ENCODE data around the gene YWHAG. TPM values are rescaled to one million over a fixed set of nuclear protein-coding genes. Genes with fewer than 3 reads are reported as not detected.
"Not testable (repeated sequence)": the region's sequence is repeated elsewhere in the genome, so short reads cannot be mapped to it uniquely, and the experiment has no call there.

Gene YWHAG
- total RNA-seq (2014; rRNA removed; shearing (Covaris generic)): 53.9 and 57.6 TPM in 2 replicates

DNA sequence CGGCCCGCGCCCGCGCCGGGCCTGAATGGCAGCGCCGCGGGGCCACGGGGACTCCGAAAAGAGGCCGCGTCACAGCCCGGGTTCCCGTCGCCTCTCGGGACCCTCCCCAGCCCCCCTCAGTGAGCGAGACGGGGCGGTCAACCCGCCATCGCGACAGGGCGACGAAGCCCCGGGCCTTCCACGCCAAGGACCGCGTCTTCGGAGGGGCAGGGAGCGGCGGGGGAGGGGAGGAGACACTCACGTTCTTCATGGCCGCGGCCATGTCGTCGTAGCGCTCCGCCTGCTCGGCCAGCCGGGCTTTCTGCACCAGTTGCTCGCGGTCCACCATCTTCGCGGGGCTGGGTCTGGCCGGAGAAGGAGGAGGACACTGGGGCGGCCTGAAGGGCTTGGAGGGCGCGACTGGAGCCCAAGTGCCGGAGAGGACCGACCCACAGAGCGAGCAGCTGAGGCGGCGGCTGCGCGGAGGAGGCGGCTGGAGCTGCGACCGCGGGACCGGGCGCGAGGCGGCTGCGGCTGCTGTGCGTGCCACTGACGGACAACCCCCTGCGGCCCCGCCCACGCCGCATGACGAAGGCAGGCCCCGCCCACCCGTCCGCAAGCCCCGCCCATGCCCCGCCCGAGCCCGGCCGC lies at the start of gene YWHAG:
Gene YWHAG (minus strand): TSS at position 511 of the 630 bp plus-strand sequence. CDS start 183 bp downstream, at position 328.
- DNase-seq (ENCODE audit: low read depth): peak; percentile 92

DNA sequence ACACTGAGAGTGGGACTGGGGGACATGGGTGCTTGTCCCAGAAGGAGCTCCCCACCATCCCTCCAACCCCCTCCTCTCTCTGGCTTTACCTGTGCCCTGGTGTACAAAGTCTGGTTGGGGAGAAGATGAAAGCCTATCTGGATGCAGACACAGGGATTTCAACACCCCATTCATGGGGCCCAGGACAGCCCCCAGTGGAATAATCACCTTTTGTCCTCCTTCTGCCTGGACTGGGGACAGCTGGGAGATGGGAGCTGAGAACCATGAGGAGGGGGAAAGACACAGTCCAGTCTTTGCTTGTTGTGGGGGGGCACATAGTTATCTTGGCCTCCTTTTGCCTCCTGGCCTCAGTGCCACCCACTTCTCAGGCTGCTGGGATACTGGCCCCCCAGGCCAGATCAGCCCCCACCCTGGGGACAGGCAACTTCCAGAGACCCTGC lies 49.4 kb upstream of the YWHAG start:
- DNase-seq (ENCODE audit: low read depth): no peak

DNA sequence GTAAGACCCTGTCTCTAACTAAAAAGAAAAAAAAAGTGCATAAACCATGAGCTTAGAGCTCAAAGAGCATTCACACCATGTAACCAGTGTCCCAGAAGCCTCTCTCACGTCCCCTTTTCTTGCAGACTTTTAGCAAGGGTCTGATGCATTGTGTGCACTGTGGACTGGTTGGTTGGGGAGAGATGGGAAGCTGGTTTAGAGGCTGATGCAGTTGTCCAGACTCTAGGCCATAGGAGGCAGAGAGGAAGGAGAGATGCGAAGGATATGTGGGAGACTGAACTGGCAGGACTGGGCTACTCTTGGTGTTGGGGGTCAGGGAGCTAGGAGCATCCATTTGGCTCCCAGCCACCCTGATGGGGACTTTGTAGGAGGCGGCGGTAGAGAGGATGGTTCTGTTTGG lies 48.9 kb upstream of the YWHAG start:
- no peak for DNase-seq (ENCODE audit: low read depth)

DNA sequence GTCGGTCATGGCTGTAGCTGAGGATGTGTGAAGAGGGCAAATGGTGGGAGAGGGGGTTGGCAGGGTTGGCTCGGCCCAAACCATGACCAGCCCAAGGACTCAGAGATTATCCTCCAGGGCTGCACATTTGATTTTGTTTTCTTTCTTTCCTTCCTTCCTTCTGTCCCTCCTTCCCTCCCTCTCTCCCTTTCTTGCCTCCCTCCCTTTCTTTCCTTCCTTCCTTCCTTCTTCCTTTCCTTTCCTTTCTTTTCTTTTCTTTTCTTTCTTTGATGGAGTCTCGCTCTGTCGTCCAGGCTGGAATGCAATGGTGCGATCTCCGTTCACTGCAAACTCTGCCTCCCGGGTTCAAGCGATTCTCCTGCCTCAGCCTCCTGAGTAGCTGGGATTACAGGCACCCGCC lies 46.9 kb upstream of the YWHAG start:
- DNase-seq (ENCODE audit: low read depth): no peak

DNA sequence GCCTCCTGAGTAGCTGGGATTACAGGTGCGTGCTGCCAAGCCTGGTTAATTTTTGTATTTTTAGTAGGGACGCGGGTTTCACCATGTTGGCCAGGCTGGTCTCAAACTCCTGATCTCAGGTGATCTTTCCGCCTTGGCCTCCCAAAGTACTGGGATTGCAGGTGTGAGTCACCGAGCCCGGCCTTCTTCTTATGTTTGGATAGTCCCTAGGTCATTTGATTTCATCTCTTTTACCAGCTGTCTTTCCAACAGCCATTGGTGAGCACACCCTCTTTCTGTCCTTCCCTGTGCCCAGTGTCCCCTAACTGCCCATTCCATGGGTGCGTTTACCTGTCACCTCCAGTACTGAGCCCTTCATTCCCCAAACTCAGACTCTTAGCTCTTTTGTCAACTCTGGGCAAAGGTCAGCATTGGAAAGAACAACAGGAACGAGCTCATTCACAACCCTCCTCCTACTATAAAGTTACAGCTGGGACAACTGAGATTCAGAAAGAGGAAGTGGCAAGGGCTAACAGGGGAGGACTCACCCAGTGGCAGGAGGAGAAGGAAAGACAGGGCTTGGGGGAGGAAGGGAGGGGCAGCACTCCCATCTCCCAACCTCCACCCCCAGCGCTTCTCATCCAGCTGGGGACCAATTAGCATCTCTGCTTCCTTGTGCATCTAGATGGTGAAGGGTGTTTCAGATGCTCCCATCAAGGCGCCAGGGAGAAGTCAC lies 45.1 kb upstream of the YWHAG start:
- DNase-seq (ENCODE audit: low read depth): no peak

DNA sequence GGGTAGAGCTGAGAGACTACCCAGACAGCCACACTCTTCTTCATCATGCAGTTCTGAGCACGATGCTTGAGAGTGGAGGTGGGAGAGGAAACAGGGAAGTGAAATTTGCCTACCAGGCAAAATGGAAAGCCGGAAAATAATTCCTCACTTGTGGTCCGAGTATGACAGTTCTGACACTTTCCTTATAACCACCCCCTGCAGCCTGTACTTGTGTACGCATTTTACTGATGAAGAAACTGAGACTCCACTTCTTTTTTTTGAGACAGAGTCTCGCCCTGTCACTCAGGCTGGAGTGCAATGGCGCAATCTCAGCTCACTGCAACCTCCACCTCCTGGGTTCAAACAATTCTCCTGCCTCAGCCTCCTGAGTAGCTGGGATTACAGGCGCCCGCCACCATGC lies 44.3 kb upstream of the YWHAG start:
- DNase-seq (ENCODE audit: low read depth): not testable (repeated sequence)

DNA sequence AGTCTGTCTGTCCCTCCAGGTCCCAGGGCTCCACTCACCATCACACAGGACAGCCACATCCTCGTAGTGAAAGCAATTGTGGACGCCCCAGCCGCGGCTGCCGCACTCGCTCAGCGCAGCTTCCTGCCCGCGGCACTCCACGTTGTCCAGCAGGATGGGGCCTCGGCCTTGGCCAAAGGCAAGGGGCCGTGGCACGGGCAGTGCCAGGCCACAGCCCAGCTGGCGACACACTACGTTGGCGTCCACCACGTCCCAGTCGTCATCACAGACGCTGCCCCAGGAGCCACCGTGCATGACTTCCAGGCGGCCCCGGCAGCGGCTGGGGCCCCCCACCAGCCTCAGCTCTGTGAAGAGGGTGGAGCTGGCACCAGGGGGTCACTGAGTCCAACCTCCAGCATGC lies 41.5 kb upstream of the YWHAG start:
- DNase-seq (ENCODE audit: low read depth): no peak

DNA sequence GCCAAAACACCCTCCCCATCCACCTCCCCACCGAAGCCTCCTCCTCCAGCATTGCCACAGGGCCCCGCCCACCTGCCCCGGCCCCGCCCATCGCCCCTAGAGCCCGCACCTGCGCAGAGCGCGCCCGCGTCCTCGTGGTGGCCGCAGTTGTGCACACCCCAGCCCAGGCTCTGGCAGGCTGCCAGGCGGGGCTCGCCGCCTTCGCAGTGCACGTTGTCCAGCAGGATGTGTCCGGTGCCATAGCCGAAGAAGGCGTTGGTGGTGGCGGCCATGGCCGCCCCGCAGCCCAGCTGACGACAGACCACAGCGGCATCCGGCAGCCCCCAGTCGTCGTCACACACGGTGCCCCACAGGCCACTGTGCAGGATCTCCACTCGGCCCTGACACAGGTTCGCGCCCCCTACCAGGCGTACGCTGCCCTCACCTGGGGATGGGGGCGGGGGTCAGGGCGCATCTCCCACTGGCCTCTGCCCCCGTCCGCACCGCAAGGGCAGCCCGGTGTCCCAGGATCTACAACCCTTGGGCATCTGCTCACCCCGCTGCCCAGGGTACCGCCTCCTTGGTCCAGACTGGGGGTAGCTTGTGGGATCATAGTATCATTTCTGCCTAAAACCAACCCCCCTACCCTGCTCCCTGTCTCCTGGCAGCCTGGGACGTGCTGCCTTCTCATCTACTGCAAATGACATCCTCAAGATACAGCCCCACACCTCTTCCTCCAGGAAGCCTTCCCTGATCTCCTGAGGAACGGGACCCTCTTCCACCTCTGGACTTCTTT lies 38.8 kb upstream of the YWHAG start:
- peak; percentile 81 for DNase-seq (ENCODE audit: low read depth)

DNA sequence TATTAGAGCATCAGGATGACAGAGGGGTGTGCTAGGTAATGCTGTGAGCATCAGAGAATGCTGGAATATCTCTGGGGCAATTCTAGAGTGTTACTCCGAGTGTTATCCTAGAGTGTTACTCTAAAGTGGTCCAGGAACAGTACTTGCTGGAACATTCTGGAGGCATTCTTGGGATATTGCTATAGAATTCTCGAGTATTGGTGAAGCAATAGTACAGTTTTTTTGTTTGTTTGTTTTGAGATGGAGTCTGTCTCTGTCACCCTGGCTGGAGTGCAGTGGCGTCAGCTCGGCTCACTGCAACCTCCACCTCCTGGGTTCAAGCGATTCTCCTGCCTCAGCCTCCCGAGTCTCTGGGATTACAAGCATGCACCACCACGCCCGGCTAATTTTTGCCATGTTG lies 38.1 kb upstream of the YWHAG start:
- no peak for DNase-seq (ENCODE audit: low read depth)

DNA sequence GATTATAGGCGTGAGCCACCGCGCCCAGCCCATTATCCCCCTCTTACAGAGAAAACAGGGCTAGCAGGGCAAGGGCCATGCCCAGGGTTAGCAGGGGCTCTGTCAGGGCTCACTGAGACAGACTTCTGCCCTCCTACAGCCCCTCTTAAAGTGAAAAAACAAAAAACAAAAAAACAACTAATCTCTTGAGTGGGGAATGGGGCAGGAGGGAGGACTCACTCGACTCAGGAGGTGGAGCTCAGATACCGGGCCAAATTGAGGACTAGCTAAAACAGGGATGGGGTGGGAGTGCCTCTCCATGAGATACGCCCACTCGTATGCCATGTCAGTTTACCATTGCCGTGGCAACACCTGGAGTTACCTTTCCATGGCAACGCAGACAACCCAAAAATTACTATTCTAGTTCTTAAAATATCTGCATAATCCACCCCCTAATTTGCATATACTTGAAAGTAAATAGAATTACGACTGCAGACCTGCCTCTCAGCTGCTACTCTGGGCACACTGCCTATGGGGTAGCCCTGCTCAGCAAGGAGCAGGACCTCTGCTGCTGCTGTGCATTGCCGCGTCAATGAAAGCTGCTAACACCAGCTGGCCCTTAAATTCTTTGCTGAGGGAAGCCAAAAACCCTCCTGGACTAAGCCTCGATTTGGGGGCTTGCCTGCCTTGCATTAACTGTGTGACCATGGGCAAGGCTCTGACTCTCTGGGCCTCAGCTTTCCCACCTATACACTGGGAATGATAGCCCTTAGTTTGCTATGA lies 37.4 kb upstream of the YWHAG start:
- no peak for DNase-seq (ENCODE audit: low read depth)

DNA sequence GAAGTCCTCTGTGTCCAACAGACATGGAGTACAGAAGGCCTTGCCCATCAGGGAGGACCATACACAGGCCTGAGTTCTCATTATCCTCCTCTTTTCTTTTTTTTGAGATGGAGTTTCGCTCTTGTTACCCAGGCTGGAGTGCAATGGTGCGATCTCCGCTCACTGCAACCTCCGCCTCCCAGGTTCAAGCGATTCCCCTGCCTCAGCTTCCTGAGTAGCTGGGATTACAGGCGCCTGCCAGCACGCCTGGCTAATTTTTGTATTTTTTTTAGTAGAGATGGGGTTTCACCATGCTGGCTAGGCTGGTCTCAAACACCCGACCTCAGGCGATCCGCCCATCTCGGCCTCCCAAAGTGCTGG lies 36.8 kb upstream of the YWHAG start:
- not testable (repeated sequence) for DNase-seq (ENCODE audit: low read depth)

DNA sequence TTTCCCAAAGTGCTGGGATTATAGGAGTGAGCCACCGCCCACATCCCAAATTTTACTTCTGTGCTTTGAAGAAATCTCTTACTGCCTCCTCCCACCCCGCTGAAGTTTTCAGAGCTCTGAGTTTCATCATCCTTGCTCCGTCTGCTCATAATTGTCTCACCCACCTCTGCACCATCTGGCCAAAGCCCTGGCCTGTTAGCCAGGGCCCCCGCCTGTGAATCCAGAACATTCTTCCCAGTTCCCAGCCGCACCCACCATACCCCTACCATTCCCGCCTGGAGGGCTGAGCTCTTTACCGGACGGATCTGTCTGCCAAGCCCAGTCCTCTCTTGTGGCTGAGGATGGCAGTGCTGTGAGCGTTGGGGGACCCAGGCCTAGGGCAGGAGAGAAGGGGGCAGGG lies 36.2 kb upstream of the YWHAG start:
- no peak for DNase-seq (ENCODE audit: low read depth)

DNA sequence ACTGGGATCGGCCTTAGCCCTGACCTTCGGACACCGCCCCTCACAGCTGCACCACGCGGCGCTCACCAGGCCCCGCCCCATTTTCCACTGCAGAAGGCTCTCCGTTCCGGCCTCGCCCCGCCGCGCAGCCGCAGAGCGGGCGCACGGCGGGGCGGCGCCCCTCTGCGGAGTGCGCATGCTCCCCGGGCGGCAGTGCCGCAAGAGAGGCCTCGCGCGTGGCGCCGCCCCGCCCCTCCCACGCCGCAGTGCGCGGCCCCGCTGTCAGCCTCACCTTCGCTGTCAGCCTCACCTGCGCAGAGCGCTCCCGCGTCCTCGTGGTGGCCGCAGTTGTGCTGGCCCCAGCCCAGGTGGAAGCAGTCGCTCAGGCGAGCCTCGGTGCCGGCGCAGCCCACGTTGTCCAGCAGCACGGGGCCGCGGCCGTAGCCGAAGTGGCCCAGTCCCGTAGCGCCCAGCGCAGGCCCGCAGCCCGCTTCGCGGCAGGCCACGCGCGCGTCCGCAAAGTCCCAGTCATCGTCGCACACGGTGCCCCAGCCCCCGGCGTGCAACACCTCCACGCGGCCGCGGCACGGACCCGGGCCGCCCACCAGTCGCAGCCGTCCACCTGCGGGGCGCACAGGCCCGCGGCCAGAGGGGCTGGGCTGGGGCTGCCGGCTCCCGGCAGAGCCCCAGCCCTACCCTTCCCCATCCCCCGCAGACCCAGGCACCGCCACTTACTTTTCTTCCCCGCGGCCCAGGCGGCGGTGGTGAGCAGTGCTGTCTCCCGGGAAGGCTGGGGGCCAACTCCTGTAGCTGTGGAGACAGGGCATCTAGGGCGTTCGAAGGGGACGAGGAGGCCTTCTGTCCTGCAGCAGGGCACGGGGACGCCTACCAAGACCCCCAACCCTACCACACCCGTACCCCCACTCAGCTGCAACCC lies 34.6 kb upstream of the YWHAG start:
- peak; percentile 87 for DNase-seq (ENCODE audit: low read depth)

DNA sequence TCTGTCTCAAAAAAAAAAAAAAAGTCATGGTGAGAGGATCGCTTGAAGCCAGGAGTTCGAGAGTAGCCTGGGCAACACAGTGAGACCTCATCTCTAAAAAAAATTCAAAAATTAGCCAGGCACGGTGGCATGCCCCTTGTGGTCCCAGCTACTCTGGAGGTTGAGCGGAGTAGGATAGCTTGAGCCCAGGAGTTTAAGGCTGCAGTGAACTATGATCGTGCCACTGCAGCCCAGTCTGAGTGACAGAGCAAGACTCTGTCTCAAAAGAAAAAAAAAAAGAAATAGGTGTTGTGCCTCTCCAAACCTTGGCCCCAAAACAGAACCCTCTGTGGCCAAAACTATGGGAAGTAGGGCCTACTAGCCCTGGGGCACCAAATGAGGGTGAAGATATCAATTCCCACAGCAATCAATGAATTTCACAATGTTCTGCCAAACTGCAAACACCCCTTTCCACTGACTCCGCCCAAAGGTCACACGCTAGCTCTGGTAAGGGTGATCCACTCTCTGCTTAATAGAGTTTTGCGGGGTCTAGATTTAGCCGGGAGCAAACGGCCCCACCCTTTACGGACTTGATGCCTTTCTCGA lies 33.8 kb upstream of the YWHAG start:
- no peak for DNase-seq (ENCODE audit: low read depth)

DNA sequence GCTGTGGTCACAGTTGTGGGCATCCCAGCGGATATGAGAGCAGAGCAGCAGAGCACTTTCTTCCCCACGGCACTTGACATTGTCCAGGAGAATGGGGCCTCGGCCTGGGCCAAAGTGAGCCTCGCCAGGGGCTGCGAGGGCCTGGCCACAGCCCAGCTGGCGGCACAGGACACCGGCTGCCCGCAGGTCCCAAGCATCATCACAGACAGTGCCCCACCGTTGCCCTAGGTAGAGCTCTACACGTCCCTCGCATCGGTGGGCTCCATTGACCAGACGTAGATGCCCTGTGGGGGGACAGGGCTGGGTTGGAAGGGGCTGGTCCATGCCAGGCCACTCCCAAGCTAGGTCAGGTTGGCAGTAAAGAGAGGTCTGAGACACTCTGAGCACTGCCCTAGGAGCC lies 31.3 kb upstream of the YWHAG start:
- DNase-seq (ENCODE audit: low read depth): no peak

DNA sequence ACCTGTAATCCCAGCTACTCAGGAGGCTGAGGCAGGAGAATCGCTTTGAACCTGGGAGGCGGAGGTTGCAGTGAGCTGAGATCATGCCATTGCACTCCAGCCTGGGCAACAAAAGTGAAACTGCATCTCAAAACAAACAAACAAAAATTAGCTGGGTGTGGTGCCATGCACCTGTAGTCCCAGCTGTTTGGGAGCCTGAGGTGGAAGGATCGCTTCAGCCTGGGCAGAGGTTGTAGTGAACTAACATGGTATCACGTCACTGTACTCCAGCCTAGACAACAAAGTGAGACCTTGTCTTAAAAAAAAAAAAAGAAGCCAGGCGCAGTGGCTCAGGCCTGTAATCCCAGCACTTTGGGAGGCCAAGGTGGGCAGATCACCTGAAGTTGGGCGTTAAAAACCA lies 29.0 kb upstream of the YWHAG start:
- DNase-seq (ENCODE audit: low read depth): not testable (repeated sequence)

DNA sequence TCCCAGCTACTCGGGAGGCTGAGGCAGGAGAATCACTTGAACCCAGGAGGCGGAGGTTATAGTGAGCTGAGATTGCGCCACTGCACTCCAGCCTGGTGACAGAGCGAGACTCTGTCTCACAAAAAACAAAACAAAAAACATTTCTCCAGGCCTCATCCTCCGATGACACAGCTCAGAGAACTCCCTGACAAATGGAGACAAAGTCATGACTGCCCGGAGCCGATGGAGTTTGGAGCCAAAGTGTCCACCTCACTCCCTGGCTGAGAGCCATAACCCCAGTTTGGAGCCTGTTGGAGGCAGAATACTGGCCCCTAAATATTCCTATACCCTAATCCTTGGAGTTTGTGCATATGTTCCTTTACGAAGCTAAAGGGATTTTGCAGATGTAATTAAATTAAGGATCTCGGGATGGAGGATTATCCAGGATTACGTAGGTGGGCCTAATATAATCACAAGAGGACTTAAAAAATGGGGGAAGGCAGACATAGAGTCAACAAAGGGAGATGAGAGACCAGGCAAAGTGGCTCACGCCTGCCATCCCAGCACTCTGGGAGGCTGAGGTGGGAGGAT lies 28.0 kb upstream of the YWHAG start:
- no peak for DNase-seq (ENCODE audit: low read depth)

DNA sequence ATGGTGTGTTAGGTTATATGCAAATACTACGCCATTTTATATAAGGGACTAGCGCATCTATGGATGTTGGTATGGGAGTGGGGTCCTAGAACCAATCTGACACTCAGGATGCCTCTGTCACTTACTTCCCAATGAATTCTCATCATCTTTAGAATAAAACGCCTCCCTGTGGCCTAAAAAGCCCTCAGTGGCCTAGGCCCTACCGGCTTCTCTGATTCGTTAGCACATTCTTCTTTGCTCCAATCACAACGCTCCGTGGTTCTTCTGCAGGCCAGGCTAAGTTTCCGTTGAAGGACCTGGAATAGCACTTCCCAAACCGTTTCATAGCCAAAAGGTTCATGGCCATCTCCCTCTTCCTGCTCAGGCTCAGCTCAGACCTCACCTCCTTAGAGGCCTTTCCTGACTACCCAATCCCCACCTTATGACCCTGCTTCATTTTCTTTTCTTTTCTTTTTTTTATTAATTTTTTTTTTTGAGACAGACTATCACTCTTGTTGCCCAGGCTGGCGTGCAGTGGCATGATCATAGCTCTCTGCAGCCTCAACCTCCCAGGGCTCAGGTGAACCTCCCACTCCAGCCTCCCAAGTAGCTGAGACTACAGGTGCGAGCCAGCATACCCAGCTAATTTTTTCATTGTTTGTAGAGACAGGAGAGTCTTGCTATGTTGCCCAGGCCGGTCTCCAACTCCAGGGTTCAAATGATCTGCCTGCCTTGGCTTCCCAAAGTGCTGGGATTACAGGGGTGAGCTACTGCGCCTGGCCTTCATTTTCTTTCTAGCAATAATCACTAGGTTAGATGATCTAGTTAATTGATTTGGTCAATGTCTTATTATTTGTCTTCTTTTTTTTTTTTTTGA lies 24.5 kb upstream of the YWHAG start:
- DNase-seq (ENCODE audit: low read depth): no peak

DNA sequence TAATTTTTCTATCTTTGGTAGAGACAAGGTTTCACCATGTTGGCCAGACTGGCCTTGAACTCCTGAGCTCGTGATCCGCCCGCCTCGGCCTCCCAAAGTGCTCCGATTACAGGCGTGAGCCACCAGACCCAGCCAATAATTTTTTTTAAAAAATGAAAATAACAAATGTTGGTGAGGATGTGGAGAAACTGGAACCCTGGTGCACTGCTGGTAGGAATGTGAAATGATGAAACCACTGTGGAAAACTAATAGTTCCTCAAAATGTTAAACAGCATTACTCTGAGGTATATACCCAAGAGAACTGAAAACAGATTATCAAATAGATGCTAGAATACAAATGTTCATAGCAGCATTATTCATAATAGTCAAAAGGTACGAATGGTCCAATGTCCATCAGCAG lies 23.0 kb upstream of the YWHAG start:
- DNase-seq (ENCODE audit: low read depth): no peak

Measured in Daoy (cell line).